Activated CD4-positive, alpha-beta T cell treated with anti-CD3 and anti-CD28 coated beads, Interleukin-2, Interleukin-4, amounts not matched to agents 100 ng/mL and 50 ng/mL, durations not matched to agents 16 hours and 8 hours (primary cell): ENCODE data around the gene SRR.
A peak's percentile ranks its signal among the peaks of the same experiment; 100 is the strongest.
"Not testable (repeated sequence)": the region's sequence is repeated elsewhere in the genome, so short reads cannot be mapped to it uniquely, and the experiment has no call there.

Experiments
- DNase-seq: peaks from one replicate; pipeline ENCODE4 v3.0.0-alpha.2; 2020; ENCODE audit warnings: low spot score

SRR gene

GRCh38 chr17:2303204-2304188, at the start of gene SRR, which contains the start of gene SMG6:
SRR (plus strand) TSS chr17:2303950; CDS start chr17:2315561, 11,611 bp downstream.
SMG6 (minus strand) TSS chr17:2303785; CDS start chr17:2303720, 65 bp downstream.
- DNase-seq, result peak; percentile 93

GRCh38 chr17:2258830-2259229, 44.9 kb upstream of the SRR start:
- not testable (repeated sequence) for DNase-seq

GRCh38 chr17:2259769-2260536, 43.8 kb upstream of the SRR start:
- peak; percentile 87 for DNase-seq

- DNase-seq, result no peak
These were observed 41.6 kb upstream of the SRR start for GRCh38 chr17:2262135-2262587.

GRCh38 chr17:2263183-2264066, 40.3 kb upstream of the SRR start:
- DNase-seq, result peak; percentile 46

GRCh38 chr17:2264067-2264860, 39.5 kb upstream of the SRR start:
- no peak for DNase-seq

GRCh38 chr17:2265166-2265565, 38.6 kb upstream of the SRR start:
- DNase-seq, result not testable (repeated sequence)

GRCh38 chr17:2266045-2266864, 37.5 kb upstream of the SRR start:
- DNase-seq, result peak; percentile 94

- no peak for DNase-seq
These were observed 36.9 kb upstream of the SRR start for GRCh38 chr17:2266865-2267228.

- DNase-seq, result no peak
These were observed 36.4 kb upstream of the SRR start for GRCh38 chr17:2267354-2267753.

- DNase-seq, result peak; percentile 44
These were observed 31.6 kb upstream of the SRR start for GRCh38 chr17:2271985-2272702.

GRCh38 chr17:2274414-2274813, 29.3 kb upstream of the SRR start:
- DNase-seq, result no peak

- DNase-seq, result no peak
These were observed 28.0 kb upstream of the SRR start for GRCh38 chr17:2275722-2276121.

GRCh38 chr17:2277429-2278170, 26.1 kb upstream of the SRR start:
- DNase-seq, result no peak

- no peak for DNase-seq
These were observed 24.0 kb upstream of the SRR start for GRCh38 chr17:2279707-2280106.

GRCh38 chr17:2282297-2282873, 21.4 kb upstream of the SRR start:
- peak; percentile 53 for DNase-seq

- no peak for DNase-seq
These were observed 20.4 kb upstream of the SRR start for GRCh38 chr17:2283302-2283701.

GRCh38 chr17:2289878-2290478, 13.8 kb upstream of the SRR start:
- DNase-seq, result no peak
